Measurements from ENCODE around the gene RNPS1.

DNA sequence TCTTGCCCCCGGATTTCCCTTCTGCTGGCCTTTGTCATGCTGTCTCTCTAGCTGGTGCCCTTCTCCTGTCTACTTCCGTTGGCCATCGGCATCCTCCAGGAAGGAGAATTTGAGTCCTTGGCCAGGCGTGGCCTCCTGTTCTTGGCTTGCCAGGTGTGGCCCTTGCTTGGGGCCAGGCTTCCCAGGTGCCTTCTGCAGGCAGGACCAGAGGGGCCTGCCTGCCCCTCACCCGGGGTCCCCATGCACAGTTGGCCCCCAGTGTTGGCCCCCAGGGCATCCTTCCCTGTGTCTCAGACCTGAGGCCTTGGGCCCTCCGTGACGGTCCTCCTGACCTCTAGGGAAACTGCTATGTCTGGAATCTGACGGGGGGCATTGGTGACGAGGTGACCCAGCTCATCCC, 60.1 kb downstream of the RNPS1 start:
- TF ChIP-seq, protein P1, sequence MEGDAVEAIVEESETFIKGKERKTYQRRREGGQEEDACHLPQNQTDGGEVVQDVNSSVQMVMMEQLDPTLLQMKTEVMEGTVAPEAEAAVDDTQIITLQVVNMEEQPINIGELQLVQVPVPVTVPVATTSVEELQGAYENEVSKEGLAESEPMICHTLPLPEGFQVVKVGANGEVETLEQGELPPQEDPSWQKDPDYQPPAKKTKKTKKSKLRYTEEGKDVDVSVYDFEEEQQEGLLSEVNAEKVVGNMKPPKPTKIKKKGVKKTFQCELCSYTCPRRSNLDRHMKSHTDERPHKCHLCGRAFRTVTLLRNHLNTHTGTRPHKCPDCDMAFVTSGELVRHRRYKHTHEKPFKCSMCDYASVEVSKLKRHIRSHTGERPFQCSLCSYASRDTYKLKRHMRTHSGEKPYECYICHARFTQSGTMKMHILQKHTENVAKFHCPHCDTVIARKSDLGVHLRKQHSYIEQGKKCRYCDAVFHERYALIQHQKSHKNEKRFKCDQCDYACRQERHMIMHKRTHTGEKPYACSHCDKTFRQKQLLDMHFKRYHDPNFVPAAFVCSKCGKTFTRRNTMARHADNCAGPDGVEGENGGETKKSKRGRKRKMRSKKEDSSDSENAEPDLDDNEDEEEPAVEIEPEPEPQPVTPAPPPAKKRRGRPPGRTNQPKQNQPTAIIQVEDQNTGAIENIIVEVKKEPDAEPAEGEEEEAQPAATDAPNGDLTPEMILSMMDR (IDR thresholded peaks at IDR 0.05): no peak
- no peak for TF ChIP-seq POLR2A (IDR thresholded peaks at IDR 0.05)
